ENCODE data around the gene SPEN. TPM values are rescaled to one million over a fixed set of nuclear protein-coding genes. Genes with fewer than 3 reads are reported as not detected.

SPEN gene
- total RNA-seq, 4 donors from 2014 or later, result 41.4 to 63.6 (median 42.9) TPM

GRCh38 chr1:15939181-15940109 is 91.9 kb downstream of the SPEN start:
- WGBS, 2 donors, result 55 to 63% methylated on average over 17 of the region's 17 CpGs
- DNase-seq (ENCODE audit: low spot score in 2 of 2), result peak in 1 of 2 donors; percentile 87

GRCh38 chr1:15940110-15941043 is 92.9 kb downstream of the SPEN start:
- TF ChIP-seq POLR2A (IDR thresholded peaks at IDR 0.05), result no peak
- no peak for TF ChIP-seq CTCF (IDR thresholded peaks at IDR 0.05)
- intact Hi-C loops (cut with DNase I; ENCODE audit: low total_unique reads), result no loop called here
- DNase-seq (ENCODE audit: low spot score in 2 of 2), result no peak
- H3K4me3 ChIP-seq (ENCODE audit: low read depth, poor library complexity, severe bottlenecking), result no peak overlapping the region
- 92 to 93% methylated on average over 13 of the region's 13 CpGs for WGBS, 2 donors

More at GRCh38 chr1:15939181-15940109, 91.9 kb downstream of the SPEN start:
- TF ChIP-seq POLR2A (IDR thresholded peaks at IDR 0.05) (no peak), CTCF (IDR thresholded peaks at IDR 0.05) (no peak)
- no peak overlapping the region for H3K4me3 ChIP-seq (ENCODE audit: low read depth, poor library complexity, severe bottlenecking)
- intact Hi-C loops (cut with DNase I; ENCODE audit: low total_unique reads), result no loop called here

- intact Hi-C loops (cut with DNase I; ENCODE audit: low total_unique reads), result no loop called here
- H3K4me3 ChIP-seq (ENCODE audit: low read depth, poor library complexity, severe bottlenecking), result no peak overlapping the region
- 81% methylated on average over 10 to 11 of the region's 13 CpGs for WGBS, 2 donors
- DNase-seq (ENCODE audit: low spot score in 2 of 2), result peak in 1 of 2 donors; percentile 82
- no peak for TF ChIP-seq POLR2A (IDR thresholded peaks at IDR 0.05)
- no peak for TF ChIP-seq CTCF (IDR thresholded peaks at IDR 0.05)
Observed at GRCh38 chr1:15941044-15941840, 93.7 kb downstream of the SPEN start.

- intact Hi-C loops (cut with DNase I; ENCODE audit: low total_unique reads), result no loop called here
- H3K4me3 ChIP-seq (ENCODE audit: low read depth, poor library complexity, severe bottlenecking), result no peak overlapping the region
- no peak for TF ChIP-seq CTCF (IDR thresholded peaks at IDR 0.05)
- no peak for TF ChIP-seq POLR2A (IDR thresholded peaks at IDR 0.05)
- 74 to 77% methylated on average over 28 to 32 of the region's 32 CpGs for WGBS, 2 donors
- peak in 1 of 2 donors; percentile 83 for DNase-seq (ENCODE audit: low spot score in 2 of 2)
Observed at GRCh38 chr1:15941899-15942660, 94.6 kb downstream of the SPEN start.

Data from lower leg skin (tissue), 4 donors.